Gastrocnemius medialis (tissue), 4 donors: ENCODE results near the gene DPCD. TPM values are rescaled to one million over a fixed set of nuclear protein-coding genes. Genes with fewer than 3 reads are reported as not detected.

Experiments used
- ATAC-seq, 2 donors: fragments of 150-250 bp; one replicate each; pipeline ENCODE4 v1.9.1; 2016
- DNase-seq, 2 donors: peaks; one replicate each; pipeline ENCODE4 v3.0.0-alpha.2; 2019
- H3K27ac ChIP-seq, 4 donors: fragments of 200-600 bp; sonication (generic); 1 replicate in 1 of 4; 2 replicates in 3 of 4; pipeline ENCODE4 v1.5.1; 2016 to 2018; ENCODE audit warnings: mild to moderate bottlenecking in 2 of 4, moderate library complexity in 1 of 4
- H3K27me3 ChIP-seq, 3 donors: fragments of 200-600 bp; sonication (generic) in 2 of 3; 1 replicate in 1 of 3; 2 replicates in 2 of 3; pipeline versions ENCODE4 v1.5.1 to v1.6.0; 2016 to 2019; ENCODE audit warnings: mild to moderate bottlenecking in 1 of 3, moderate library complexity in 1 of 3
- H3K36me3 ChIP-seq, 2 donors: fragments of 200-600 bp; sonication (generic) in 1 of 2; one replicate each; pipeline ENCODE4 v1.5.1; 2017 to 2018
- H3K4me1 ChIP-seq, 2 donors: fragments of 200-600 bp; sonication (generic) in 1 of 2; one replicate each; pipeline ENCODE4 v1.5.1; 2016 to 2017; ENCODE audit warnings: mild to moderate bottlenecking in 2 of 2
- H3K4me3 ChIP-seq, 4 donors: fragments of 200-600 bp; sonication (generic) in 3 of 4; 1 replicate in 1 of 4; 2 replicates in 3 of 4; pipeline ENCODE4 v1.5.1; 2016 to 2019; ENCODE audit warnings: mild to moderate bottlenecking in 2 of 4
- H3K9me3 ChIP-seq, 3 donors: fragments of 200-600 bp; sonication (generic) in 2 of 3; 1 replicate in 1 of 3; 2 replicates in 2 of 3; pipeline ENCODE4 v1.5.1; 2016 to 2019
- POLR2A ChIP-seq, 2 donors: fragments of 450-650 bp; IDR thresholded peaks; one replicate each; pipeline ENCODE4 v1.6.1; 2017; ENCODE audit warnings: antibody characterized with exemption in 2 of 2, mild to moderate bottlenecking in 2 of 2, moderate library complexity in 2 of 2
- in situ Hi-C, 4 donors: fragments of 200-750 bp; cut with MboI; loops; one replicate each; pipeline versions ENCODE4 v1.15.0 to v1.8.0; 2017; ENCODE audit warnings: low sequenced_read_pairs in 4 of 4
- intact Hi-C: fragments of 100-400 bp; cut with DNase I; formaldehyde crosslinking; loops from one replicate; pipeline ENCODE4 v1.15.1; 2023; ENCODE audit warnings: low total_unique reads
- total RNA-seq, 4 donors: library from RNA; depleted of rRNA; stranded (reverse); fragments of >200 nt; gene quantifications; one replicate each; pipeline versions ENCODE4 v1.1.0 to v1.2.3, GENCODE V29; 2016
- TF ChIP-seq, protein P1 (sequence below), 5 experiments: fragments of 450-650 bp in 3 of 5; fragments of 200-600 bp in 2 of 5; sonication (generic) in 2 of 5; IDR thresholded peaks in 4 of 5; conservative IDR thresholded peaks in 1 of 5; 1 replicate in 4 of 5; 2 replicates in 1 of 5; pipeline ENCODE4 v1.5.1; 2016 to 2019; ENCODE audit warnings: antibody characterized with exemption in 5 of 5, mild to moderate bottlenecking in 3 of 5, moderate library complexity in 3 of 5

Gene DPCD
- total RNA-seq, 4 donors from 2014 or later, result 17.8 to 38.4 (median 22.9) TPM

GRCh38 chr10:101578803-101579515 is 9.2 kb upstream of the DPCD start:
- in situ Hi-C loops (no loop called here), intact Hi-C loops (loop anchor here (10.0 kb wide), 1 partner anchor 114 kb away; no protein-coding TSS in a partner anchor)
- H3K27ac ChIP-seq, result no peak overlapping the region
- no peaks in the 10 kb centered on the region for H3K4me1 ChIP-seq
- peaks cover 0 to 60% of the 10 kb centered on the region in 2 donors for H3K36me3 ChIP-seq
- no peaks in the 10 kb centered on the region for H3K27me3 ChIP-seq
- TF ChIP-seq, protein P1, sequence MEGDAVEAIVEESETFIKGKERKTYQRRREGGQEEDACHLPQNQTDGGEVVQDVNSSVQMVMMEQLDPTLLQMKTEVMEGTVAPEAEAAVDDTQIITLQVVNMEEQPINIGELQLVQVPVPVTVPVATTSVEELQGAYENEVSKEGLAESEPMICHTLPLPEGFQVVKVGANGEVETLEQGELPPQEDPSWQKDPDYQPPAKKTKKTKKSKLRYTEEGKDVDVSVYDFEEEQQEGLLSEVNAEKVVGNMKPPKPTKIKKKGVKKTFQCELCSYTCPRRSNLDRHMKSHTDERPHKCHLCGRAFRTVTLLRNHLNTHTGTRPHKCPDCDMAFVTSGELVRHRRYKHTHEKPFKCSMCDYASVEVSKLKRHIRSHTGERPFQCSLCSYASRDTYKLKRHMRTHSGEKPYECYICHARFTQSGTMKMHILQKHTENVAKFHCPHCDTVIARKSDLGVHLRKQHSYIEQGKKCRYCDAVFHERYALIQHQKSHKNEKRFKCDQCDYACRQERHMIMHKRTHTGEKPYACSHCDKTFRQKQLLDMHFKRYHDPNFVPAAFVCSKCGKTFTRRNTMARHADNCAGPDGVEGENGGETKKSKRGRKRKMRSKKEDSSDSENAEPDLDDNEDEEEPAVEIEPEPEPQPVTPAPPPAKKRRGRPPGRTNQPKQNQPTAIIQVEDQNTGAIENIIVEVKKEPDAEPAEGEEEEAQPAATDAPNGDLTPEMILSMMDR (IDR thresholded peaks at IDR 0.05 in 4 of 5, conservative IDR thresholded peaks at IDR 0.05 in 1 of 5), result no peak
- no peak for TF ChIP-seq POLR2A (IDR thresholded peaks at IDR 0.05)
- ATAC-seq (no peak), DNase-seq (no peak)
- H3K9me3 ChIP-seq, result no peaks in the 10 kb centered on the region
- no peak overlapping the region for H3K4me3 ChIP-seq

DNA sequence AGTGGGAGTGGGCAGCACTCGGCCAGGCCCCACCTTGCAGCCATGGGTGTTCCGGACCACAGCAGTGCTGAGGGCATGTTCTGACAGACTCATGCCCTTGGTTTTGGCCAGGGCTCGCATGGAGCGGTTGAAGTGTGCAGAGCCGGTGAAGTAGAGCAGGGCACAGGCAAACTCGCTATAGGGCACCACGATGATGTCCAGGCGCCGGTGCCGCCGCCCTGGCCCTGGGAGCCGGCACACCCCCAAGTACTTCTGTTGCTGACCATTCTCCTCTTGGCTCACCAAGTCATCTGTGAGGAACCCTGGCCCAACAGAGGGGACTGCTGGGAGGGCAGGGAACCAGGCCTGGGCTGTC is 8.6 kb upstream of the DPCD start:
- Histone ChIP-seq H3K4me1 (no peaks in the 10 kb centered on the region), H3K9me3 (no peaks in the 10 kb centered on the region), H3K36me3 (peaks cover 0 to 64% of the 10 kb centered on the region in 2 donors), H3K27ac (no peak overlapping the region), H3K4me3 (no peak overlapping the region), H3K27me3 (no peaks in the 10 kb centered on the region)
- no peak for DNase-seq
- in situ Hi-C loops (no loop called here), intact Hi-C loops (loop anchor here (10.0 kb wide), 1 partner anchor 115 kb away; no protein-coding TSS in a partner anchor)
- no peak for ATAC-seq
- TF ChIP-seq, protein P1 (IDR thresholded peaks at IDR 0.05 in 4 of 5, conservative IDR thresholded peaks at IDR 0.05 in 1 of 5), result no peak
- no peak for TF ChIP-seq POLR2A (IDR thresholded peaks at IDR 0.05)

- no peaks in the 10 kb centered on the region for H3K4me1 ChIP-seq
- in situ Hi-C loops (no loop called here), intact Hi-C loops (no loop called here)
- H3K9me3 ChIP-seq, result no peaks in the 10 kb centered on the region
- H3K4me3 ChIP-seq, result no peak overlapping the region
- no peak for ATAC-seq
- peaks cover 0 to 73% of the 10 kb centered on the region in 2 donors for H3K36me3 ChIP-seq
- DNase-seq, result no peak
- no peak overlapping the region for H3K27ac ChIP-seq
- no peaks in the 10 kb centered on the region for H3K27me3 ChIP-seq
- no peak for TF ChIP-seq POLR2A (IDR thresholded peaks at IDR 0.05)
- TF ChIP-seq, protein P1 (IDR thresholded peaks at IDR 0.05 in 4 of 5, conservative IDR thresholded peaks at IDR 0.05 in 1 of 5), result no peak
Observed at GRCh38 chr10:101580486-101581399, 7.4 kb upstream of the DPCD start.

DNA sequence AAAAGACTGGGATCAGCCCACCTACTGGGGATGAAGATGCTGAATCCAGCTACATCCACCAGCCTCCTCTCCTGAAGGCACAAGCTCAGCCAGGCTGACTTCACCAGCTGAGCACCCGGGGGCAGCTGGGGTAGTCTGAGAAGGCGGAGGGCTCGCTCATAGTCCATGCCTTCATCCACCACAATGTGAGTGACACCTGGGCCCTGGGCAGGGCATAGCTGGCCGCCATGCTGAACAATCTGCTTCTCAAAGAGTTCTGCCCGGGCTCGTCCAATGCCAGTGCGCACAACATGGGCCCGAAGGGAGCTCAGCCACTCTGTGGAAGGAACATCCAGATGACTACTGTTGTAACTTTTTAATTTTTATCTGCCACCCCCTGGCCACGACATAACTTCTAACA is 2.3 kb upstream of the DPCD start:
- ATAC-seq (no peak), DNase-seq (no peak)
- Histone ChIP-seq H3K36me3 (peaks cover 0 to 43% of the 10 kb centered on the region in 2 donors), H3K27me3 (no peaks in the 10 kb centered on the region), H3K27ac (no peak overlapping the region), H3K4me1 (peaks cover 19% of the 10 kb centered on the region in 2 donors), H3K9me3 (no peaks in the 10 kb centered on the region), H3K4me3 (no peak overlapping the region)
- TF ChIP-seq POLR2A (IDR thresholded peaks at IDR 0.05), result no peak
- TF ChIP-seq, protein P1 (IDR thresholded peaks at IDR 0.05 in 4 of 5, conservative IDR thresholded peaks at IDR 0.05 in 1 of 5), result no peak
- intact Hi-C loops (loop anchor here (5.0 kb wide), 1 partner anchor 1811 kb away; the partner anchor contains the start of genes ATP5MK and PDCD11), in situ Hi-C loops (no loop called here)
